ENCODE data around the gene THADA.

The THADA gene

DNA sequence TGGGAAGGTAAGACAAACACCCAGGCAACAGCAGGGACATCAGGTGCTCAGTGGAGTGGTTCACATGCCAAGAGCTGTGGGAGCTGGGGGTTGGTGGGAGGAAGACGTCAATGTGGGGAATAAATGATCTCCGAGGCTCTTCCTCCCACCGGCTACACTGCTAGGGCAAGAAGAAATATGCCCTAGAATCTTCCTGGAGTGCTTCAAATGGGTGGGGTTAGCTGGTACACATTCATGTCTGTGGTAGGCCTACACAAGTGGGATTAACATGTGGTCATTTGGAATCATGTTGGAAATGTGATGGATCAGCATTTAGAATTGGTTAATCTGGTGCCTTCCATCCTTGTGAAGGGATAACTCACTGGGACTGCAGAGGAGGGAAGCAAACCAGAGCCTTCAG lies 357.0 kb downstream of the THADA start:
- DNase-seq (ENCODE audit: low spot score) = no peak

DNA sequence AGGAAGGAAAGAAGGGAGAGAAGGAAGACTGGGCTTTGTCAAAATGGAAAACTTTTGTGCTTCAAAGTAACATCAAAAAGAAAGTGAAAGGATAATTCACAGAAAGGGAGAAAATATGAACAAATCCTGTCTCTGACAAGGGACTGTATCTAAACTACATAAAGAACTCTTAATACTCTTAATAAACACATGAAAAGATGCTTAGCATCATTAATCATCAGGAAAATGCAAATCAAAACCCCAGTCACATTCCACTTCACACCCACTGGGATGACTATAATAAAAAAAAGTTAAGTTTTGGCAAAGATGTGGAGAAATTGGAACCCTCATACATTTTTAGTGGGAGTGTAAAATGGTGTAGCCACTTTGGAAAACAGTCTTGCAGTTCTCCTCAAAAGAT lies 357.7 kb downstream of the THADA start:
- no peak for DNase-seq (ENCODE audit: low spot score)

DNA sequence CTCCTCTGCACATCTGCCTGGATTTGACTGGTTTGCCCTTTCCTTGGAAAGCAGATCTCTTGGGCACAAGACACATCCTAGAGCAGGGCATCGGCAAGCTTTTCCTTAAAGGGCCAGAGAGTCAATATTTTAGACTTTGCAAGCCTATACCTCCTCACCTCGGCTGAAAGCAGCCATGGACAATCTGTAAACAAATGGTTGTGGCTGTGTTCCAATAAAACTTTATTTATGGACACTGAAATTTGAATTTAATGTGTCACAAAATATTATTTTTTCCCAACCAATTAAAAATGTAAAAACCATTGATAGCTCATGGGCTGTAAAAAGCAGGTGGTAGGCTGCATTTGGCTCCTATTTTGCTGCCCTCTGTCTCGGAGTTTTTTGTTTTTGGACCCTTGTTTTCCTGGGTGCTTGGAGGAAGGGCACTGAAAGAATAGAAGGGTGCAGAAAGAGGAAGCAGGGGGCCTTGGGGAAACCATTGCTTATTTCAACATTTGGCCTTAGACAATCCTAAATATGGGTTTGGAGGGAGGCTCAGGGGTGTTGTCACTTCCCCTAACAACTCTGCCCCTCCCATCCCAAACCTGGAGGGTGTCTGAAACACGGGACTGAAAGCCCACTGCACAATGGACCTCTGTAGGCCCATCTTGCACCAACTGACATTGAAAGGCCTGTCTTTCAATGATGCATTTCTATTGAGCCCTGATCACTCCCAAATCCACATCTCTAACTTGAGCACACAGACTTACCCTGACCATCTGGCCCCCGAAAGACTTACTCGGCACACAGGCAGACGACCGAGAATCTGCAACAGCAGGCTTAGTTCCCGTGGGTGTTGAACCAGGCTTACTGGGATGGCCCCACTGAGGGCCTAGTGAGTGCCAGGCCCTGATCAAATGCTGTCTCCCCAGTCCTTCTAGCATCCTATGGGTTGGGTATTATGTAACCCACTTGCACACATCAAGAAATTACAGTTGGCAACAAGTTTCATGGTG lies 362.3 kb downstream of the THADA start:
- no peak for DNase-seq (ENCODE audit: low spot score)

DNA sequence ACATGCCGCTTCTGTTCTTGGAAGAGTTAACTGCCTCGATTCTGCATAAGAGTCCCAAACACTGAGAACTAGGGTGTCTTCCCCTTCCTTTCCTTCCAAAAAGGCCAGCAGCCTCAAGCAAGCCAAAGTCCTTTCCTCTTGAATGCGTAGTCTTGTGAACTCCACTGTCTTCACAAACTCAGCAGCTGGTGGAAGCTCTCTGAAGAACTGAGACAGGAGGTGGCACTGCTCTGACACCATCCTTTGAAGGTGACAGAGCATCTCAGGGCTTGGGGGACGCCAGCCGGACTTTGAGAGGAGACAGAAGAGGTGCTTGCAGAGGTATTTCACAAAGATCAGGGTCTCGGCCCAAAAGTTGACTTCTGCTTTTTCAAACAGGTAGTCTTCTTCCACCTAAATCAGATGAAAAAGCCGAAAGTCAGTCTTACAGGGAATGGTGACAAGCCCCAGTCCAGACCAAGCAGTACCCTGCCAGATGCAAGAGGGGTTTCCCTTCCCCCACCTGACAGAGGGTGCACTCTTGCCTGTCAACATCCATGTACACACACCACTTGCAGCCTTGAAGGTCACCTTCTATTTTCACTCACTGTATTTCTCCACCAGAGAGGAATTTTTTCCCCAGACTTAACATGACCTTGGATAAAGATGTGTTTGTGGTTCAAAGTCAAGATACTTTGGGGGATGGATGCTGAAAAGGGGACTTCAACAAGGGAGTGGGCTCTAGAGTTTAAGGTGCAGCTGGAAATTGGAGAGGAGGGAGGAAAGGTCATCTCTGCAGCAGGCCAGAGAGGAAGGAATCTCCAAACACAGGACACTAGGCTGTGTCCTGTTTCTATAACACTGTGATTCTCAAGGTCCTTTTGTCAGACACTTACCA lies 364.6 kb downstream of the THADA start:
- no peak for DNase-seq (ENCODE audit: low spot score)

DNA sequence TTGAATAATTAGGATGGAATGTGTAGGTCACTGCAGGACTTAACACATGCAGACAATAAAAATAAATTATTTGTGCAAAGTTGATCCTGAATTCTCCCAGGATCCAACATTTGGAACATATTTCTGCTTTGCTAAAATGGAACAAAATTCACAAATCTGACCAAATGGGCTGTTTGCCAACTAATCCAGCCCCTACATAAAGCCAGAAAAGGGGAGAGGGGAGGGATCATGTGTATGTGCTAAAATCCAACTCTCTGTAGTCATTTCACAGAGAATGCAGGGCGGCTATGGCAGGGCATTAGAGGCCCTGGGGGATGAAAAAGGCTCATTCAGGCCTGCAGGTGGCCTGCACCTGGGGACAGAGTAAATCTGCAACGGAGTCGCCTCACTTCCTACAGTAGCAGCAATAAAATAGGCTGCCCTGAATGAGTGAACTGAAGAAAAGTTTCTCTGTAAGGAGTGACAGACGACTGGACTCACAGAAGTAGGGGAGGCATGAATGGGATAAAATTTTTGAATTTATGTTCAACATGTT lies 365.4 kb downstream of the THADA start:
- no peak for DNase-seq (ENCODE audit: low spot score)

DNA sequence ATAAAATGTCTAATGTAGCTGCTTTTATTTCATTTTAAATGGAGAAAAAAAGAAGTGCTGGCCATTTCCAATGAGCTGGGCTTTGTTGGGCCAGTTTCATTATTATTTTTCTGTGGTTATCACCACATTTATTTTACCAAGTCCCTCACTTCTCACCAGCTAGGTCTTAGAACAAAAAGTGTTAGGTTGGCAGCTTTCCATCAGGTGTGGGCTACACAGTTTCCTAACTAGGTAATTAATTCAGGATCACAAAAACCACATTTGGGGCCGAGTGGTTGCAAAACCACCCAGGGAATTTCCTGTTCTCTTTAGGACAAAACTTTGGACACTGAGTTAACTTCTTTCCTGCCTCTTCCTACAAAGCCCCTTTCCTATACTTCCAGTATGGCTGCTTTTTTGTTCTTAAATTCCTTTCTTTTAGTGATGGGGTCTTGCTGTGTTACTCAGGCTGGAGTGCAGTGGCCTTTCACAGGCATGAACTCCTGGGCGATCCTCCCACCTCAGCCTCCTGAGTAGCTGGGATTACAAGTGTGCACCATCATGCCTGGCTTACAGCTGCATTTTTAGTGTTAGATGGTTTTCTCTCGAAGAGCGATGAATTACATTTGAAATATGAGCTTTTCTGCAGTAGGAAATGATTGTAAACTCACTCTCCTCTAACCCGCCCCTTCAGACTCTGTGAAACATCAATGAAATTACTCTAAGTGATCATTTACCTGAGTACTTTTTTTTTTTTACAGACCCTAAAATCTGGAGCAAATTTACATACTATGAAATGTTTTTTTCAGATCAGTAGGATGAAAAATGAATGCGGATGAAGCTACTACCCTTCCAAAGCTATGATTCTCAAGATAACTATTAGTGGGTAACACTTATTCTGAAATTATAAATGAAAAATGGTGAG lies 366.8 kb downstream of the THADA start:
- DNase-seq (ENCODE audit: low spot score) = peak; percentile 30

DNA sequence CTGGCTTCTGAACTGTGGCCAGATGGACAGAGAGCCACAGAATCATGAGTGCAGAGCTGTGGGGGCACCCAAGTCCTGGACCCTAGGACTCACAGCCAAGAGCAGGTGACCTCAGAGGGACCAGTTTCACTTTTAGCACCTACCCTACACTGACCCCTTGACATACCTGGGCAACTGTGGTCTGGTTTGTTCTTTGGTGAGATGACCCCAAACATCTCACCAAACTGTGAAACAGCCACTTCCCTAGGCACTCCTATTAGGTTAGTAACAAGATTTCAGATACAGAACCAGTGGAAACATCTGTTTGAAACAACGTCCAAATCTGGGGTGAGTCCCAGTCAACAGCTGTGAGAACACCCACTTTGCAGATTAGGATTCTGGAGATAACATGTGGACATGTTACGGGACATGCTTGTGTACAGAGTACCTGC lies 367.5 kb downstream of the THADA start:
- no peak for DNase-seq (ENCODE audit: low spot score)

DNA sequence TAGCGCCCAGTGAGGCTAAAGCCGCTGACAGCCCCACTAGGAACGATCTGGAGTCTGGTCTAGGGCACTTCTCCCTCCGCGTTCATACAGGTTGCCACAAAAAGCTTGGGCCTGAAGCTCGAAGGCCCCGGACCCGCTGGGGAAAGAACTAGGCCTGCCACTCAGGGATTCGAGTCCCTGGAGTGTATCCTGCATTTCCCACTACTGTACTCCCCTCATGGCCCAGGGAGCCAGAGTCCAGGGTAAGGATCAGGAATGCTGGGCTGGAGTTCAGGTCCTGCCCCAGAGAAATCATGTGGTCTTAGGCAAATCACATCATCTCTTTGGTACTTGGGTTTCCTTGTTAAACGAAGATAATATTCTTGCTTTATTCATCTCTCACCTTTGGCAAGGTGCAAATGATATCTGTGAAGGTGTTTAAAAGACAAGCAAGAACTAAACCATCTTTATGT lies 368.0 kb downstream of the THADA start:
- DNase-seq (ENCODE audit: low spot score) = no peak

DNA sequence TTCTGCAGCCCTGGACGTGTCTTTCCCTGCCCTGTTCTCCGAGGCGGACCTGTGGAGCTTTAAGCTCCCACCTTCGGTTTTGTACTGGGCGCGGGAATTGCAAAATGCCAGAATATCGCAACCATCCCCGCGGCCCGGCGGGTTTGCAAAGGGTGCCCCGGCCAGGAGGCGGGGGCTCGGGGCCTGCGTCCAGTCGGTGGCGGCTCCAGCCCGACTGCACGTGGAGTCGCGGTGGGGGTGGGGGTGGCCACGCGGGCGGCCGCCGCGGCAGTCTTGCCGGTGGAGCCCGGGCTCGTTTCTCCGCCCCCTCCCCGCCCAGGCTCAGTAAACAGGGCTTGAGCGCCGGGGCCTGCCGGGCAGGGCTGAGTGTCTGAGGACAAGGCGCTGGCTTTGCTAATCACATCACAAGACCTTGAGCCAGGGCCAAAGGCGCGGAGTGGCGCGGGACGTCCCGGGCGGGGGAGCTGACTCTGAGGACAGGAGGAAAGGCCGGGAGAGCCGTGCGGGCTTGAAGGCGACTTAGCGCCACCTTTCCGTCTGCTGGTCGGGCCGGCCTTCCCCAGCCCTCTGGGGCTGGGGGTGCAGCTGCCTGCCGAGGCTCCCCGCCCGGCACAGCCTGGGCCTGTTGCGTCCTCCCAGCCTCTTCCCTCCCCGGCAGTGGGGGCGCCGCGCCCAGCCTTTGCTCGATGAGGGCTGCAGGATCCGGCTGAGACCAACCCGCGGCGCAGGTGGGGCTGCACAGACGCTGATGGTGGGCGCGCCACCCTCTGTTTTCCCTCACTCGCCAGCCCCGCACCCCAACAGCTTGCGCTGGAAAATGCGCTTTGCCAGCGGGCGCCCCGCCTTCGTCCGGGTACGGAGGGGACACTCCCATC lies 368.6 kb downstream of the THADA start:
- DNase-seq (ENCODE audit: low spot score) = peak; percentile 52

DNA sequence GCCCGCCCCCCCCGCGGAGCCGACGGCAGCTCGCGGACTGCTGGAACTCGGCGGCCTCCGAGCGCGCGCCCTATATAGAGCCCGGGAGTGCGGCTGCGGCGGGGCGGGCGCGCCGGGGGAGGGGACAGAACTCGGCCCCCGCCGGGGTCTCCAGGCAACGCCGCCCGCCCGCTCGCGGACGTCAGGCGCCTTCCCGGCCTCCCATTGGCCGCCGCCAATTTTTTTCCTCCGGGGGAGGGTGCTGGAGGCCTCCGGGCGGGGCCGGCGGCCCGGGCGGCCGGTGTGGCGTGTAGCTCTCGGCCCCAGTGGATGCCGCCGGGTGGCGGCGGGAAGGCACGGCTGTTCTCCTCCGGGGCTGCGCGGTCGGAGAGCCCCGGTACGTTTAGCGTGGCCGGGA lies 369.3 kb downstream of the THADA start, which contains the start of gene ZFP36L2:
Gene ZFP36L2, minus strand, starts transcription at position 49 of the 397 bp plus-strand sequence. CDS start 291 bp downstream, outside the sequence.
- peak; percentile 97 for DNase-seq (ENCODE audit: low spot score)

DNA sequence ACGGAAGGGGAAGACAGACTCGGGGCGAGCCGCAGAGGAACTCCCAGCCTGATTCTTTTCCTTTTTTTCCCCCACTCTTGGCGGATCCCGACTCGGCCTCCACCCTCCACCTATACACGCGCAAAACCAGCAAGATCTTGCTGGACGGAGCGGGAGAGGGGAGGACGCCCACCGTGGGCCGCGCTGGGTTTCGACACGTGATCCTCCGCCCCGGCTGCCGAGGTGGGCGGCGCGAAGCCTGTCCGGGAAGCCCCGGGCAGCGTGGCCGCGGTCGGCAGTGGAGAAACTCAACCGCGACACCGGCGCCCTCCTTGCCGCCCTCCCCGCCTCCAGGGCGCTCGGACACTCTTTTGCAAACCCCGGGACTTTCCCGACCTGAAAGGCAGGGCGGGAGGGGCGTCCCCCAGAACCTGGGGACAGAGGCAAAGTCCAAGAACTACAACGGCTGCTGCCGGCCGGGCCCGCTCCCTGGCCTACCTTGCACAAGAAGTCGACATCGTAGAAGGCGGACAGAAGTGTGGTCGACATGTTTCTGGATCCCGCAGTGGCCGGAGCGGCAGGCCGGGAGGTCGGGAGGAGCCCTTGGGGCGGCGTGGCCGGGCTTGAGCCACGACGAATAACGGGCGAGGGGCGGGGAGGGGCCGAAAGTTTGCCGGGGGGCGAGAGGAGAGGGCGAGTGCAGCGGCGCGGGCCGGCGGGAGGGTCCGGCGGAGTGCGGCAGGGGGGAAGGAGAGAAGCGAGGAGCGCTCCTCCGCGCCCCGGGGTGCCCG lies 369.9 kb downstream of the THADA start:
- DNase-seq (ENCODE audit: low spot score) = peak; percentile 70

DNA sequence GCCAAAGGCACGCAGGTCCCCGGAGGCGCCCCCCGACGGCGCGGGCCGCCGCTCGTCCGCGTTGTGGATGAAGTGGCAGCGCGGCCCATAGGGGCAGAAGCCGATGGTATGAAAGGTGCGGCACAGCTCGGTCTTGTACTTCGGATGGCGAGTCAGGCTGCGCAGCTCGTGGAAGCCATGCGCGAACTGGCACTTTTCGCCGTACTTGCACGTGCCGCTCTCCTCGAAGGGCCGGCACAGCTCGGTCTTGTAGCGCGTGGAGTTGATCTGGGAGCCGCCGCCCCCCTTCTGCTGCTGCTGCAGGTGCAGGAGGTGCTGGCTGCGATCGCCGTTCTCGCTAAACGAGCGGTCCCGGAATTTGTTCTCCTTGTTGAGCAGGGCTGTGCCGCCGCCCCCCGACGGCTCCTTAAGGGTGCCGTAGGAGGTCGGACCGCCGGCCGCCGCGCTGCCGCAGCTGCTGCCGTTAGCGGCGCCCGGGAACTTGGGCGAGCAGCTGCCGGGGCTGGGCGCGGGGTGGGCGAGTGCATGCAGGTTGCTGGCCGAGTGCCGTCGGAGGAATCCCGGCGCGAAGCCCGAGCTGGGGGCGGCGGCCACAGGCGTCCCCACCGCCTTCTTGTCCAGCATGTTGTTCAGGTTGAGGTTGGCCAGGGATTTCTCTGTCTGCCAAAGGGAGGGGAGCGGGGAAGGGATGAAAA lies 370.6 kb downstream of the THADA start:
- DNase-seq (ENCODE audit: low spot score) = peak; percentile 66

DNA sequence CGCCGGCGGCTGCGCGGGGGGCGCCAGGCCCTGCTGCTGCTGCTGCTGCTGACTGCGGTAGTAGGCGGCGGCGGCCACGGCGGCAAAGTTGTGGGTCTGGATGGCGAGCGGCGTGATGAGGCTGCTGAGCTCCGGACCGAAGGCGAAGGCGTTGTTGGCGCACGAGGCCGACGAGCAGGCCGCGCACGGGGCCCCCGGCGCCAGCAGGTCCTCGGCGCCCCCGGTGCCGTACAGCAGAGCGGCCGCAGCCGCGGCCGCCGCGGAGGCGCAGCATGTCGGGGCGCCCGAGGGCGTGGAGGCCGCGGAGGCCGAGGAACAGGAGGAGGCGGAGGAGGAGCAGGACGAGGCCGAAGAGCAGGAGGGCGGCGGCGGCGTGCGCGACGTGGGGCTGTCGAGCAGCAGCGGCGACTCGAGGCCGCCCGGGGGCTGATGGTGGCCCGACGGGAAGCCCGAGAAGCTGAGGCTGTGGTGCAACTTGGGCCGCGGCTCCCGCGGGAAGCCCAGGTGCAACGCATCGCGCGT lies 371.2 kb downstream of the THADA start:
- DNase-seq (ENCODE audit: low spot score) = peak; percentile 42

DNA sequence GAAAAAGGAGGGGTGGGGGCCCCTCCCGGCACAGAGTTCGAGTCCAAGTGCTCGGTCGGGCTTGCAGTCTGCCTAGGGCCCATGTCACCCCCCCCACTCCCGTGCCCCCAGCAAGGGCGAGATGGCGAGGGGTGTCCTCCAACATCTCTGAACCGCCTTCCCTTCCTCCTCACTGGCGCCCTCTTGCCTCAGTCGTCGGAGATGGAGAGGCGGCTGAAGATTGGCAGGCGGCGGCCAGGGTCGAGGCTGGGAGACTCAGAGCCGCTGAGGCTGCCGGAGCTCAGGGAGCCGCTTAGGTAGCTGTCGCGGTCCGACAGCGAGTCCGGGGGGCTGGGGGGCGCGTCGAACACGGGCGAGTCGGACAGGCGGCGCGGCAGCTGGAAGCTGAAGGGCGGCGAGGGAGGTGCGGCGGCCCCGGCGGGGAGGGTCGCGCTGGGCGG lies 371.7 kb downstream of the THADA start:
- DNase-seq (ENCODE audit: low spot score) = peak; percentile 80

DNA sequence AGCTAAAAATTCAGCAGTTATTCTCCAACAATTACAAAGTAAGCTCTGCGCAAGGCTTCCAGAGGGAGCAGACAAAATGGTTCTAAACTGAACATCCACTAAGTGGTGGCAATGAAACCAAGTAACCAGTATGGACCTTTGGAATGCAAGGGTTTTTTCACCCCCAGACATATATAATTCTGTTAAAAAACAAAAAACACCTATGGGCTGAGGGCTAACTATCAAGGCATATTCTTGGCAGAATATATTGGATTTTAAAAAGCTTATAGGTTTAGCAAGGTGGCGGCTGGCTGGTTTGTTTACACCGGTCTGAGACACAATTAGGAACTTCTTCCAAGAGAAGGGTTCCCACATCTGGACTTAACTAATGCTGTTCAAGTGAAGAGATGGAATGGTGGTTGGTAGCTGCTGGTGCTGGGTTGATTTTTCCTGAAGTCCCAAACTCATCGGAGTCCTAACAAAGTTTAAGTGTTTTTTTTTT lies 372.3 kb downstream of the THADA start:
- peak; percentile 24 for DNase-seq (ENCODE audit: low spot score)

DNA sequence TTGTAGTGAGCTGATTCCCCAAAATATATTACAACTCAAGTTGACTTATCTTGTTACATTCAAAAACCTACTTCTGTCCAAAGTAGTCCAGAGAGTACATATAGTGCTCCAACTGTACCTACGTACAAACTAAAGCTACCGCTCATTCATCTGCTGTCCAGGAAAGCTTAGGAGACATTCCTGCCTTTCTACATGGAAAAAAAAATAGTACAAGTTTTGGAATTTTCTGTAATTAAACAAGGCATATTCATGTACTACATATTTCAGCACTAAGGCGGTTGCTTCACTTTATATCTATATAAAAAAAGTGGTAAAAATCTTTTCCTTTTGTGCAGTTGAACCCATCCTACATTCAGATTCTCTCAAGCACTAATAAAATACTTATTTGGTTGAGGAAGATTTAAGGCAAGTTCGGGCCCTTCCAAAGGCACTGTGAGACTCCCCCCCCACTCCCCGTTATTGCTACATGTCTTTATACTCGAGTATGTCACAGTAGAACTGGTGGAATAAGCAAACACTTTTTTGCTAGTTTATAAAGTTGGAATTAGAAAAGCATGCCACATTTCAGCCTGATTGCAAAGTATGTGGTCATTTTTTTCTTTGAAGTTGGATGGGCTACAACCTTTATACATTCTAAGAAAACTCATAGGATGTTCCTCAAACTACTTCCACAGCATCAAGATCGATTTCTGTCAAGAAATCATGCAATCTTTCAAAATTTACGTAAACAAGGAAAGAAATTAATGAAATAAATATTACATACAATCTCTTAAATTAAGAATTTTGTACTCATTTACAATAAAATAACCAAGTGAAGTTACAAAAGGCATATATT lies 373.1 kb downstream of the THADA start:
- peak; percentile 32 for DNase-seq (ENCODE audit: low spot score)

DNA sequence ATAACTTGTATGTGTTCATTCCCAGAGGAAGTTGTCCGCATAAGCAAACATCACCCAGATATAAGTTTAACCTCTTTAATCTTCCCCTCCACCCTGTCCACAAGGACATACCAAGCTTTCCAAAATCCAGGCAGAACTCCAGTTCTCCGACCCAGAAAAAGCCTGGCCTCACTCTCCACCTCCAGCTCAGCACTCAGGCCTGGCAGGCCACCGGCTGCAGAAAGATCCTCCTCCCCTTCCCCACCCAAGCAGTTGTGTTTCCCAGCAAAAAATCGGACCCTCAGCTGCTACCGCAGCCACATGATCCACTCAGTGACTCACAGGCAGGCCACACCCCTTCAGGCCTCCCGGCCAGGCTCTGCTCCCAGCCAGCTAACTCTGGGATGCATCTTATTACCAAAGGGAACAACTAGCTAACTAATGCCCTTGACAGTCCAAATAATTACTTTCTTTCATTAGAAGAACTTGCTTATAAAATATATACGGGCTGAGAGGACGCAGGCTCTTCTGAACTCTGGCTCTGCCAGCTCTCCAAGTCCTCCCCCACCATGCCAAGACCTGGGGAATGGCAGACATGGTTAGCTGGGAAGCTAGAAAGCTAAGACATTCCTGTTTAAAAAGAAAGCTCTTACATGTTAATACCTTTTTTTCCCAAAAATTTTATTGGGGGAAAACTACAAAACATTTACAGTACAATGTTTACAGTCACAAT lies 373.9 kb downstream of the THADA start:
- peak; percentile 70 for DNase-seq (ENCODE audit: low spot score)
